Measurements from ENCODE around the gene METTL27.

The METTL27 gene

GRCh38 chr7:73828107-73828803, 14.1 kb downstream of the METTL27 start (continued):
- TF ChIP-seq PRDM4 (tag by site-specific recombination; IDR thresholded peaks at IDR 0.05) (peak; percentile 82), BCL11A (tag by site-specific recombination; IDR thresholded peaks at IDR 0.05; ENCODE audit: low read depth) (peak; percentile 56; the same call in 1 of the 2 replicates), ZNF416 (tag by site-specific recombination; IDR thresholded peaks at IDR 0.05) (no peak), OSR2 (tag by site-specific recombination; IDR thresholded peaks at IDR 0.05) (no peak), ZNF274 (IDR thresholded peaks at IDR 0.05; ENCODE audit: low read length) (no peak), ZNF274 (tag by site-specific recombination; IDR thresholded peaks at IDR 0.05; ENCODE audit: borderline replicate concordance) (no peak), ZNF776 (tag by site-specific recombination; IDR thresholded peaks at IDR 0.05; ENCODE audit: borderline replicate concordance) (no peak), ZNF362 (tag by site-specific recombination; IDR thresholded peaks at IDR 0.05) (no peak), TSHZ1 (tag by site-specific recombination; IDR thresholded peaks at IDR 0.05; ENCODE audit: borderline replicate concordance) (peak; percentile 74), ZNF391 (tag by site-specific recombination; IDR thresholded peaks at IDR 0.05; ENCODE audit: borderline replicate concordance, low read depth) (no peak), ZNF133 (tag by site-specific recombination; IDR thresholded peaks at IDR 0.05) (no peak), IKZF3 (tag by site-specific recombination; IDR thresholded peaks at IDR 0.05) (peak; percentile 54; the same call in 1 of the 2 replicates), ZNF488 (tag by site-specific recombination; IDR thresholded peaks at IDR 0.05) (no peak), ZBTB7A (tag by site-specific recombination; IDR thresholded peaks at IDR 0.05; ENCODE audit: low read depth) (no peak), KLF10 (tag by site-specific recombination; IDR thresholded peaks at IDR 0.05) (peak; percentile 51; the same call in 1 of the 2 replicates), ZBTB26 (tag by site-specific recombination; optimal IDR thresholded peaks at IDR 0.05) (no peak), ZIC2 (tag by site-specific recombination; IDR thresholded peaks at IDR 0.05) (peak; percentile 55), ZNF792 (tag by site-specific recombination; IDR thresholded peaks at IDR 0.05) (no peak), ZNF610 (tag by site-specific recombination; IDR thresholded peaks at IDR 0.05; ENCODE audit: borderline replicate concordance) (no peak), KLF17 (tag by site-specific recombination; IDR thresholded peaks at IDR 0.05) (peak; percentile 85), ZBTB8A (tag by site-specific recombination; IDR thresholded peaks at IDR 0.05) (peak; percentile 83), ZNF2 (tag by site-specific recombination; IDR thresholded peaks at IDR 0.05) (peak; percentile 58; the same call in 1 of the 2 replicates), ZNF324 (tag by site-specific recombination; IDR thresholded peaks at IDR 0.05) (no peak), SP7 (tag by site-specific recombination; IDR thresholded peaks at IDR 0.05) (peak; percentile 87), ZNF202 (tag by site-specific recombination; IDR thresholded peaks at IDR 0.05; ENCODE audit: borderline replicate concordance) (no peak), YY2 (tag by site-specific recombination; IDR thresholded peaks at IDR 0.05) (0 out of 2 replicates have a peak, but pooled peaks have one; percentile 12), SP2 (tag by site-specific recombination; IDR thresholded peaks at IDR 0.05) (peak; percentile 60), ZNF639 (tag by site-specific recombination; IDR thresholded peaks at IDR 0.05) (peak; percentile 65; the same call in 1 of the 2 replicates)
